ENCODE measurements around the gene FLCN.

FLCN gene

DNA sequence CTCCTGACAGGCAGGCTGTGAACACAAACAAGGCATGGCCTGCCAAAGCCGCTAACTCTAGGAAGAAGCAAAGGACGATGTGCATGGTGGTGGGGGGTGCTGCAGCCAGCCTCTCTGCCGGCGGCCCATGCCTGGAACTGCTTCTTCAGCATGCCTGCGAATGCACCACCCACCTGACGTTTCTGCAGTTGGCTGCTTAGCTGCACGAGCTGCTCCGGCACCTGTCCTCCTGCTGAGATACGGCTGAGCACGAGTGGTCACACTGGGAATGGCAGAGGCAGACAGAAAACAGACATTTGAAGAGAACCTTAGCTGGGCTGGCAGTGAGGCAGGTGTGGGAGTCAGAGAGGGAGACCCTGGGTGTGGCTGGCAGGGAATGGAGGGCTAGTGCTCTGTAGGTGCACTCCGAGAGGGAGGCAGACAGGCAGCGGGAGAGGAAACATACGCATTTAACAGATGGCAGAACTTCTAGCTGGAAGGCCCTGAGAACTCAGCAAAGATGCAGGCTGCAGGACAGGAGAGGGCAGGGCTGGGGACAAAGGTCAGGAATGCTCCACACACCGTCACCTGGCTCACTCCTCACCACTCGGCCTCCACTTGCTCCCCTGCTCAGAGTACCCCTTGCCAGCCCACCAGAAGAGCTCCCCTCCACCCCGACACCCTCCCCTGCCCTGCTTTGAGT, 5.2 kb downstream of the FLCN start:
- H3K4me3 ChIP-seq (ENCODE audit: low read length): no peak overlapping the region
- H3K9ac ChIP-seq (ENCODE audit: low read length): no peak overlapping the region
- H3K4me1 ChIP-seq (ENCODE audit: control insufficient read depth, insufficient read depth, low read length): peaks cover 22% of the 10 kb centered on the region
- H3K9me3 ChIP-seq (ENCODE audit: control insufficient read depth, low read length): no peaks in the 10 kb centered on the region
- H3K27me3 ChIP-seq (ENCODE audit: control insufficient read depth, insufficient read depth, low read length): no peaks in the 10 kb centered on the region
- peaks cover 29% of the 10 kb centered on the region for H3K36me3 ChIP-seq (ENCODE audit: control insufficient read depth, insufficient read depth, low read length)

- peaks cover 12% of the 10 kb centered on the region for H3K4me1 ChIP-seq (ENCODE audit: control insufficient read depth, insufficient read depth, low read length)
- H3K4me3 ChIP-seq (ENCODE audit: low read length): no peak overlapping the region
- H3K36me3 ChIP-seq (ENCODE audit: control insufficient read depth, insufficient read depth, low read length): peaks cover 32% of the 10 kb centered on the region
- no peaks in the 10 kb centered on the region for H3K9me3 ChIP-seq (ENCODE audit: control insufficient read depth, low read length)
- H3K27me3 ChIP-seq (ENCODE audit: control insufficient read depth, insufficient read depth, low read length): no peaks in the 10 kb centered on the region
- no peak overlapping the region for H3K9ac ChIP-seq (ENCODE audit: low read length)
Observed at GRCh38 chr17:17229416-17230384, 7.3 kb downstream of the FLCN start.

GRCh38 chr17:17228521-17229279, 8.3 kb downstream of the FLCN start:
- Histone ChIP-seq H3K36me3 (ENCODE audit: control insufficient read depth, insufficient read depth, low read length) (peaks cover 37% of the 10 kb centered on the region), H3K27me3 (ENCODE audit: control insufficient read depth, insufficient read depth, low read length) (no peaks in the 10 kb centered on the region), H3K9ac (ENCODE audit: low read length) (no peak overlapping the region)

DNA sequence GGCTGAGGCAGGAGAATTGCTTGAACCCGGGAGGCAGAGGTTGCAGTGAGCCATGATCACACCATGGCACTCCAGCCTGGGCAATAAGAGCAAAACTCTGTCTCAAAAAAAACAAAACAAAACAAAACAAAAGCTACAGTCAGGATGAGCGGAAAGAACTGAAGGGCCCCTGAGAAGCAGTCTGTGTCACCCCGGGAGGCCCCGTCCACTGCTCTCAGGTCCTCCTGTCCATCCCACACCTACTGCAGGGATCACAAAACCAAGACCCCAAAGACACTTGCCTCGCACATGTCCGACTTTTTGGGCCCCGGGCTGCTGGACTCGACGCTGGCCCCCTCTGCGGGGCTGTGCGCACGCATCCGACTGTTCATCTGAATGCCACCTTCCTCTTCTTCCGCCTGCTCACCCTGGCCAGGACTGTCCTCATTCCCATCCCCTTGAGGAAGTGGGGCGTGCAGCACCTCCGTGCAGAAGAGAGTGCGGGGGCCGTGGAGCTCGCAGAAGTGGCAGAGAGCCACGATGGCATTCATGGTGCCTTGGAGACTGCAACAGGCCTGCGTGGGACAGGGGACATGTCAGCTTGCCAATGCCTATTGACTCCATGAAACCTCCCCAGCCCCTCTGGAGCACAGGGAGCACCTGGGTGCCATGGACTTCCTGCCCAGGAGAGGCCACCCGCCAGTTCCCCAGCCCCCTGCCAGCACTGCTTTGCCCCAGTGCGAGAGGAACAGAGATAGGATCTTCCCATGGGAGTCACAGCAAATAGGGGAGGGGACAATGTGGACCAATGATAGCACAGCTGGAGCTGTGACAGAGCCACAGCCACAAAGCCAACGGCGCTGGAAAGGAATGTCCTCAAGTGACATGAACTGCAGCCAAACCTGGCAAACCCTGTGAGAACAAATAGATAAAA, 9.1 kb downstream of the FLCN start:
- Histone ChIP-seq H3K27me3 (ENCODE audit: control insufficient read depth, insufficient read depth, low read length) (no peaks in the 10 kb centered on the region), H3K9me3 (ENCODE audit: control insufficient read depth, low read length) (no peaks in the 10 kb centered on the region), H3K9ac (ENCODE audit: low read length) (no peak overlapping the region), H3K4me1 (ENCODE audit: control insufficient read depth, insufficient read depth, low read length) (peaks cover 12% of the 10 kb centered on the region), H3K4me3 (ENCODE audit: low read length) (no peak overlapping the region), H3K36me3 (ENCODE audit: control insufficient read depth, insufficient read depth, low read length) (peaks cover 41% of the 10 kb centered on the region)

More at GRCh38 chr17:17228521-17229279, 8.3 kb downstream of the FLCN start:
- Histone ChIP-seq H3K9me3 (ENCODE audit: control insufficient read depth, low read length) (no peaks in the 10 kb centered on the region), H3K4me1 (ENCODE audit: control insufficient read depth, insufficient read depth, low read length) (peaks cover 12% of the 10 kb centered on the region), H3K4me3 (ENCODE audit: low read length) (no peak overlapping the region)

DNA sequence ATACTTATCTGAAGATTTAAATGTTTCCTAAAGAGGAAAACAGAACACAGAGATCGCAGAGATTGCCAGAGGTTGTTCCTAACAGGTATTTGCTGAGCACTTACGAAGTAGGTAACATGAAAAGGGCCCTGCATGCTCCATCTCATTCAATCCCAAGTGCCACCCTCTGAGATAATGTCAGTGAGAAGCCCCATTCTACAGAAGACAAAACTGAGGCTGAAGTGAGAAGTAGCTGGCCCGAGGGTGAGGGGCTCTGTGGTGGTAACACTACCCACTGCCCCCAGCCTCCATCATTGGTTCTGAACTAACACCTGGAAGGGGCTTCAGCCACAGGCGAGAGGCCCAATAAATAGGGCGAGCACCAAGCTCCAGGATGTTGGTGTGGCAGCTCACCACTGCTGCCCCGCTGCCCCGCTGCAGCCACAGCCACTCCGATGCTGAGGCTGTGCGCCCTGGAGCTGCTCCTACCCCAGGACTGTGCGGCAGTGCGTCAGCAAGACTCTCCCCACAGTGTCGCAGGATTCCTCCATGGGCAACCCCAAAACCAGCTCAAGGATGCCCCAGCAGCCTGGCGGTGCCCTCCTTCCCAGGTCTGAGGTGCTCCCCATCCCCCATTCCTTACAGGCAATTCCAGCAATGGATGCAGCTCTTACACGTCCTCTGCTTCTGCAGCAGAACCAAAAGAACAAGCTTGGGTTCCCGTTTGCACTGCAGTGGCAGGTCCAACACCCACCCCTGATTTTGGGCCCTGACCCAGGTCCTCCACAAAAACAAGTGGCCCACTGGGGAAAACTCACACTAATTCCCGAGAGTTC, 10.3 kb downstream of the FLCN start:
- Histone ChIP-seq H3K4me1 (ENCODE audit: control insufficient read depth, insufficient read depth, low read length) (peaks cover 6% of the 10 kb centered on the region), H3K9ac (ENCODE audit: low read length) (no peak overlapping the region), H3K36me3 (ENCODE audit: control insufficient read depth, insufficient read depth, low read length) (peaks cover 40% of the 10 kb centered on the region), H3K4me3 (ENCODE audit: low read length) (no peak overlapping the region), H3K27me3 (ENCODE audit: control insufficient read depth, insufficient read depth, low read length) (no peaks in the 10 kb centered on the region), H3K9me3 (ENCODE audit: control insufficient read depth, low read length) (no peaks in the 10 kb centered on the region)

DNA sequence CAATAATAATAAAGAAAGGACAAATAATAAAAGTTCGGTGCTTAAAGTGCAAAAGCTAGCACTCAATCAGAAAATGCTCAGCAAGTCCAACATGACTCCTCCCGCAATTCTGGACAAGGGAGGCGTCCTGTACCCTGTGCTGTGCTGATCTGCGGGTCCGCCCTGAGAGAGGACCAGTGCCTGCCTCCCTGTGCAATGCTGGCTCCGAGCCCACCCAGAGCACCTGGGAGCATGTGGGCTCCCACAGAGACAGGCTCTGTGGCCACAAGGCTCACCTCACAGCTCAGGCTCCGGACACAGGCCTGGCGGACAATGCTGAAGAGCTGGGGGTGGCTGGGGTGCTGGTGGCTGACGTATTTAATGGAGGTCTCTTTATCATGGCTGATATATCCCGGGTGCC, 11.1 kb downstream of the FLCN start:
- Histone ChIP-seq H3K9me3 (ENCODE audit: control insufficient read depth, low read length) (no peaks in the 10 kb centered on the region), H3K4me3 (ENCODE audit: low read length) (no peak overlapping the region), H3K4me1 (ENCODE audit: control insufficient read depth, insufficient read depth, low read length) (peaks cover 6% of the 10 kb centered on the region), H3K9ac (ENCODE audit: low read length) (no peak overlapping the region), H3K27me3 (ENCODE audit: control insufficient read depth, insufficient read depth, low read length) (no peaks in the 10 kb centered on the region), H3K36me3 (ENCODE audit: control insufficient read depth, insufficient read depth, low read length) (peaks cover 35% of the 10 kb centered on the region)

GRCh38 chr17:17224137-17224536, 12.8 kb downstream of the FLCN start:
- no peak overlapping the region for H3K4me3 ChIP-seq (ENCODE audit: low read length)
- H3K9me3 ChIP-seq (ENCODE audit: control insufficient read depth, low read length): no peaks in the 10 kb centered on the region
- H3K4me1 ChIP-seq (ENCODE audit: control insufficient read depth, insufficient read depth, low read length): peaks cover 6% of the 10 kb centered on the region
- no peaks in the 10 kb centered on the region for H3K27me3 ChIP-seq (ENCODE audit: control insufficient read depth, insufficient read depth, low read length)
- no peak overlapping the region for H3K9ac ChIP-seq (ENCODE audit: low read length)
- H3K36me3 ChIP-seq (ENCODE audit: control insufficient read depth, insufficient read depth, low read length): peaks cover 32% of the 10 kb centered on the region

DNA sequence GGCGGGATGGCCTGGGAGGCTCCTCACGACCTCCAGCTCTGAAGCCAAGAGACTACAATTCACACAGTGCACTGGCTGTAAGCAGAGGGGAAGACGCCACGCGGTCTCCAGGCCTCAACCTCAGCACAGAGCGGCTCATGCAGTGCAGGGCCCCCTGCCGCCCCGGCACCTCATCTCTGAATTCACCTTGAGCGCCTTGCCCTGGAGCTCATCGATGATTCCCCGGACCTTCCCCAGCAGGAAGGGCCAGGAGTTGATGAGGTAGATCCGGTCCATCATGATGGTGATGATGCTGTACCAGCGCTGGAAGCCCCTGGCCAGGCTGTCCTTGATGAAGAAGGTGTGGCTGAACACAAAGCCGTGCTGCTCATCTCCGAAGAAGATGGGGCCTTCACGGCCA, 13.2 kb downstream of the FLCN start:
- peaks cover 3% of the 10 kb centered on the region for H3K4me1 ChIP-seq (ENCODE audit: control insufficient read depth, insufficient read depth, low read length)
- no peaks in the 10 kb centered on the region for H3K9me3 ChIP-seq (ENCODE audit: control insufficient read depth, low read length)
- H3K4me3 ChIP-seq (ENCODE audit: low read length): no peak overlapping the region
- peaks cover 29% of the 10 kb centered on the region for H3K36me3 ChIP-seq (ENCODE audit: control insufficient read depth, insufficient read depth, low read length)
- no peaks in the 10 kb centered on the region for H3K27me3 ChIP-seq (ENCODE audit: control insufficient read depth, insufficient read depth, low read length)
- no peak overlapping the region for H3K9ac ChIP-seq (ENCODE audit: low read length)

- Histone ChIP-seq H3K4me3 (ENCODE audit: low read length) (no peak overlapping the region), H3K36me3 (ENCODE audit: control insufficient read depth, insufficient read depth, low read length) (peaks cover 23% of the 10 kb centered on the region), H3K9me3 (ENCODE audit: control insufficient read depth, low read length) (no peaks in the 10 kb centered on the region), H3K27me3 (ENCODE audit: control insufficient read depth, insufficient read depth, low read length) (no peaks in the 10 kb centered on the region), H3K4me1 (ENCODE audit: control insufficient read depth, insufficient read depth, low read length) (no peaks in the 10 kb centered on the region), H3K9ac (ENCODE audit: low read length) (no peak overlapping the region)
Observed at GRCh38 chr17:17221329-17221728, 15.6 kb downstream of the FLCN start.

DNA sequence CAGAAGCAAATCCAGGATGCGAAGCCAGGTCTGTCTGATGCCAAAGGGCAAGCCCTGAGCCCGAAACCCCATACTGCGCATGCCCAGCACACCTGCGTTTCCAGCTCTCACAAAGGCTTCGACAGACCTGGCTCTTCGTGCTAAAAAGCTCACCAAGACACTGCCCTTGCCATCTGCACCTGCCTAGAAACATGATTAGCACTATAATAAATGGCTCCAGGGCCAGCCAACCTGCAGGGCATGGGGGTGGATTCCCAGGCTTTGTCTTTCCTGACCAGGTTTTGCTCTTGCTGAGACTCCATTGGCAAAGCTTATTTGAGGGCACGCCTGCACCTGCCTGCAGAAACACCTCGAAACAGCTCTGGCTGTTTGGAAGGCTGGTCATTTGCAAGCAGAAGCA, 16.4 kb downstream of the FLCN start:
- no peak overlapping the region for H3K4me3 ChIP-seq (ENCODE audit: low read length)
- H3K4me1 ChIP-seq (ENCODE audit: control insufficient read depth, insufficient read depth, low read length): no peaks in the 10 kb centered on the region
- H3K9me3 ChIP-seq (ENCODE audit: control insufficient read depth, low read length): no peaks in the 10 kb centered on the region
- peaks cover 23% of the 10 kb centered on the region for H3K36me3 ChIP-seq (ENCODE audit: control insufficient read depth, insufficient read depth, low read length)
- no peaks in the 10 kb centered on the region for H3K27me3 ChIP-seq (ENCODE audit: control insufficient read depth, insufficient read depth, low read length)
- no peak overlapping the region for H3K9ac ChIP-seq (ENCODE audit: low read length)

Measured in mucosa of stomach (tissue), 1 donor.